22Rv1 (cell line): Measurements from ENCODE around the gene RIT2.

Experiments
- H3K27ac ChIP-seq: fragments of 450-650 bp; 2 replicates; pipeline ENCODE4 v1.5.1; 2017
- ZFX ChIP-seq: fragments of 450-650 bp; IDR thresholded peaks from 2 replicates; pipeline ENCODE4 v1.6.1; 2017; ENCODE audit warnings: antibody characterized with exemption, borderline replicate concordance
- TF ChIP-seq, protein P1 (sequence below): fragments of 450-650 bp; IDR thresholded peaks from 2 replicates; pipeline ENCODE4 v1.5.1; 2017; ENCODE audit warnings: mild to moderate bottlenecking

Gene RIT2

GRCh38 chr18:43081396-43081795 lies 34.1 kb downstream of the RIT2 start:
- no peak for TF ChIP-seq ZFX
- TF ChIP-seq, protein P1, sequence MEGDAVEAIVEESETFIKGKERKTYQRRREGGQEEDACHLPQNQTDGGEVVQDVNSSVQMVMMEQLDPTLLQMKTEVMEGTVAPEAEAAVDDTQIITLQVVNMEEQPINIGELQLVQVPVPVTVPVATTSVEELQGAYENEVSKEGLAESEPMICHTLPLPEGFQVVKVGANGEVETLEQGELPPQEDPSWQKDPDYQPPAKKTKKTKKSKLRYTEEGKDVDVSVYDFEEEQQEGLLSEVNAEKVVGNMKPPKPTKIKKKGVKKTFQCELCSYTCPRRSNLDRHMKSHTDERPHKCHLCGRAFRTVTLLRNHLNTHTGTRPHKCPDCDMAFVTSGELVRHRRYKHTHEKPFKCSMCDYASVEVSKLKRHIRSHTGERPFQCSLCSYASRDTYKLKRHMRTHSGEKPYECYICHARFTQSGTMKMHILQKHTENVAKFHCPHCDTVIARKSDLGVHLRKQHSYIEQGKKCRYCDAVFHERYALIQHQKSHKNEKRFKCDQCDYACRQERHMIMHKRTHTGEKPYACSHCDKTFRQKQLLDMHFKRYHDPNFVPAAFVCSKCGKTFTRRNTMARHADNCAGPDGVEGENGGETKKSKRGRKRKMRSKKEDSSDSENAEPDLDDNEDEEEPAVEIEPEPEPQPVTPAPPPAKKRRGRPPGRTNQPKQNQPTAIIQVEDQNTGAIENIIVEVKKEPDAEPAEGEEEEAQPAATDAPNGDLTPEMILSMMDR = no peak
- no peak overlapping the region for H3K27ac ChIP-seq

DNA sequence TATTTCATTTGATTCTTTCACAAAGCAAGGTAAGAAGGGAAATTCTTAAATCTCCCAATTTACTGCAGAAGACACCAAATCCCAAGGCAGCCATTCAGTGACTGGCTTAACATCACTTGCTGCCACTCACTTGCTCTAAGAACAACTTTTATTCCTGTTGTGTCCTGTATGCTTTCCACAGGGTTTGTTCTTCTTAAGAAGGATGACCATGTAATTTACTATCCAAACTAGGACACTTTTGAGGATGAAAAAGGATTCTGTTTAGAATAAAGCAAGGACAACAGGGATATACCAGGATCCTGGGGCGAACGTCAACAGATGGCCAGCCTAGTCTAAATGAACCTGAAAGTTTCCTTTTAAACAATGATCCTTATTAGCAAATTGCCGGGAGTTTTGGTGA lies 34.8 kb downstream of the RIT2 start:
- no peak overlapping the region for H3K27ac ChIP-seq
- no peak for TF ChIP-seq ZFX
- TF ChIP-seq, protein P1 = no peak

DNA sequence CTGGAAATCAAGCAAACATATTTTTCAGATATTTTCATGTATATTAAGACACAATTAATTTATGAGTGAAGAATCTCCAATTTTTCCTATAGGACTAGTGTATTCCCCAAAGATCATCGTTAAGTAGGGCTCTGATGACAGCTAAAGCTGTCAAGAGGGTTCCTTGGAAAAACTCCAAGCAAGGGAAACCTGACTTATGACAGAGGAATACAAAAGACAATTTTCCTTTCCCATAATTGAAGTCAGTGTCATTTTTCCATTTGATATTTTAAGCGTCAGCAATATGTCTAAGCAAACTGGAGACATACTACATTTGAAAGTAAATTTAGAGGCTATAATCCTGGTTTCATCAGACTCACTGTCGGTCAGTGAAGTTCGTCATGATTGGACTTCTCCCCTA lies 36.1 kb downstream of the RIT2 start:
- H3K27ac ChIP-seq = no peak overlapping the region
- TF ChIP-seq ZFX = no peak
- TF ChIP-seq, protein P1 = no peak

DNA sequence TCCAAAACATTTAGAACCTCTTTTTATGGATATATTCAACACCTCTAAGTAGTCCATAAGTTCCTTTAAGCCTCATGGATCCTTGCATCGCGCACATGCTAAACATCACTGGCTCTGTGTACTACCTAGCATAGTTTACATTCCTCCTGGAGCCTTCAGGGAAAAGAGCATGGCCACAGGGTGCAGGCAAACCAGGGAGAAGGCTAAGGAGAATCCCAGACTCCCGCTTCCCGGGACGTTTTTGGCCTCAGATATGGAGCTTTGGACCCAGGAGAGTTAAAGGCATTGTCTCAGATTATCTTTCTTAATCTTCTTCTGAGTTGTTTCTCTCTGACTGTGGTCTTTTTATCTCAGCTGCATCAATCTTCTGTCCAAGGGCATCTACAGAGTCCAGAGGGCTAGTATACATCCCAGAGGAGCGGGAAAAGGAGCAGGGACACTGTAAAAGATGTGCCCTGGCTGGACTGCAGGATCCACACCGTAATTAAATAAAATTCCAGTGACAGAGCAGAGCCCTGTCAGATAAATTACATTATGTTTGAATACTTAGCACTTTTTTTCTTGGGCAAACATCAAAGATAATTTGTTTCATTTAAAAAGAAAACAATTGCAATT lies 36.9 kb downstream of the RIT2 start:
- TF ChIP-seq ZFX = no peak
- TF ChIP-seq, protein P1 = no peak
- H3K27ac ChIP-seq = no peak overlapping the region

GRCh38 chr18:43077510-43078308 lies 37.8 kb downstream of the RIT2 start:
- H3K27ac ChIP-seq = no peak overlapping the region
- TF ChIP-seq, protein P1 = no peak

DNA sequence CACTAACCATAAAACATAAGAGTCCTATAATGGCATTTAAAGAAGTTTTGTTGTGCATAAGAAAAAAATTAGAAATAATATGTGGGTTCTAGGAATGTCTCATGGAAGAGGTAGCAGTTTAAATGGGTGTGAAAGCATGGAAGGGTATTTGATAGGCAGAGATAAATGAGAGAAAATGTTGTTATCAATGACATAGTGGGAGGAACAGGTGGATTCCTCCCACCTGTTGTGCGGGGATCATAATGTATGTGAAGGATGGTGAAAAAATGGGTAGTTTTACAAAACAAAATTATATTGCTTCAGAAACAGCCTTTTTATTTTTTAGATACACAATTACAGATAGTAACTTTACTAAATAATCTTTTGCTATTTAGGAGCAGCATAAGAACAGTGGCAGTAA lies 41.7 kb downstream of the RIT2 start:
- no peak for TF ChIP-seq ZFX
- TF ChIP-seq, protein P1 = no peak
- H3K27ac ChIP-seq = no peak overlapping the region

GRCh38 chr18:43068781-43069180 lies 46.7 kb downstream of the RIT2 start:
- TF ChIP-seq, protein P1 = no peak
- H3K27ac ChIP-seq = no peak overlapping the region
